K562 (cell line): Measurements from ENCODE around the gene TMEM222. TPM values are rescaled to one million over a fixed set of nuclear protein-coding genes. Genes with fewer than 3 reads are reported as not detected.

Source experiments
- BRF1 ChIP-seq: IDR thresholded peaks from 3 replicates; pipeline ENCODE4 v1.6.1; 2011; ENCODE audit warnings: borderline replicate concordance, mild to moderate bottlenecking; ENCODE audit not compliant: insufficient read length; ENCODE audit errors: extremely low read depth
- E2F6 ChIP-seq, 2 experiments: IDR thresholded peaks; 2 replicates each; pipeline ENCODE4 v1.6.1; 2011; ENCODE audit warnings: borderline replicate concordance in 1 of 2, control low read depth in 1 of 2, low read depth in 1 of 2, low read length in 1 of 2, mild to moderate bottlenecking in 1 of 2, mixed read lengths in 1 of 2, moderate library complexity in 1 of 2; ENCODE audit not compliant: insufficient read depth in 1 of 2, insufficient read length in 1 of 2, poor library complexity in 1 of 2, severe bottlenecking in 1 of 2; ENCODE audit errors: extremely low read depth in 1 of 2
- EP300 ChIP-seq: IDR thresholded peaks from 2 replicates; pipeline ENCODE4 v1.6.1; 2012; ENCODE audit warnings: low read length, improper control_type of control experiment
- ETS2 ChIP-seq: IDR thresholded peaks from 2 replicates; pipeline ENCODE4 v1.6.1; 2016; ENCODE audit warnings: borderline replicate concordance, missing genetic modification characterization, mild to moderate bottlenecking, moderate library complexity, missing compliant biosample characterization; ENCODE audit not compliant: poor library complexity, severe bottlenecking
- FOSL1 ChIP-seq: fragments of 200-800 bp; sonication (Bioruptor generic); conservative IDR thresholded peaks from 2 replicates; pipeline ENCODE4 v1.6.1; 2016; ENCODE audit warnings: missing genetic modification characterization, missing compliant biosample characterization
- MIER1 ChIP-seq: fragments of 450-650 bp; IDR thresholded peaks from 2 replicates; pipeline ENCODE4 v1.6.1; 2016; ENCODE audit warnings: antibody characterized with exemption, mild to moderate bottlenecking, low read depth
- MLLT1 ChIP-seq, 2 experiments: fragments of 450-650 bp; IDR thresholded peaks; 2 replicates each; pipeline ENCODE4 v1.6.1; 2016
- NFIC ChIP-seq: fragments of 450-650 bp; IDR thresholded peaks from 2 replicates; pipeline ENCODE4 v1.6.1; 2017; ENCODE audit warnings: mild to moderate bottlenecking, inconsistent platforms
- NR1H2 ChIP-seq: sonication (generic); formaldehyde crosslinking; IDR thresholded peaks from 2 replicates; pipeline ENCODE4 v1.4.0; 2020; ENCODE audit warnings: mild to moderate bottlenecking, missing genetic modification reagents
- NR2C1 ChIP-seq, 2 experiments: fragments of 450-650 bp; IDR thresholded peaks; 2 replicates each; pipeline ENCODE4 v1.6.1; 2017; ENCODE audit warnings: mild to moderate bottlenecking in 2 of 2, antibody characterized with exemption in 1 of 2, inconsistent platforms in 1 of 2, missing compliant biosample characterization in 1 of 2, missing genetic modification characterization in 1 of 2
- POLR2G ChIP-seq: fragments of 200-400 bp; formaldehyde crosslinking; IDR thresholded peaks from 2 replicates; pipeline ENCODE4 v1.6.1; 2017; ENCODE audit warnings: low read depth, mild to moderate bottlenecking, antibody characterized with exemption, low read length, moderate library complexity
- SMARCB1 ChIP-seq: IDR thresholded peaks from 2 replicates; pipeline ENCODE4 v1.6.1; 2011; ENCODE audit warnings: improper control_type of control experiment, low read depth; ENCODE audit not compliant: insufficient read length
- ZC3H4 ChIP-seq: sonication (generic); formaldehyde crosslinking; IDR thresholded peaks from 2 replicates; pipeline ENCODE4 v1.9.0; 2021; ENCODE audit warnings: missing genetic modification reagents, borderline replicate concordance
- ZNF121 ChIP-seq: sonication (generic); formaldehyde crosslinking; conservative IDR thresholded peaks from 2 replicates; pipeline ENCODE4 v1.8.0; 2022; ENCODE audit warnings: missing genetic modification reagents
- ZNF518B ChIP-seq: fragments of 250-450 bp; sonication (Bioruptor Pico); IDR thresholded peaks from 2 replicates; pipeline ENCODE4 v1.5.0; 2021; ENCODE audit warnings: mild to moderate bottlenecking, moderate library complexity
- polyA plus RNA-seq, 8 experiments: library from polyadenylated mRNA; depleted of rRNA in 4 of 8; stranded (reverse) in 5 of 8; unstranded in 3 of 8; fragments of >200 nt; fragmentation: Nextera tagmentation in 2 of 8; fragmentation: Illumina TruSeq in 1 of 8; extraction: Ambion mirVana in 2 of 8; extraction: Trizol in 1 of 8; gene quantifications; 2 replicates each; pipeline versions ENCODE4 v1.2.1 to v1.2.3, GENCODE V29; 2011 to 2014; ENCODE audit warnings: inconsistent platforms in 1 of 8, missing spikeins in 1 of 8
- total RNA-seq, 7 experiments: library from RNA; depleted of rRNA in 6 of 7; stranded (reverse); fragments of >200 nt in 6 of 7; fragmentation: Illumina TruSeq in 2 of 7; extraction: Trizol in 2 of 7; gene quantifications; 2 replicates each; pipeline versions ENCODE4 v1.2.1 to v1.2.3, GENCODE V29; 2011 to 2021; ENCODE audit warnings: low replicate concordance in 1 of 7
- TF ChIP-seq, protein P1 (sequence below): sonication (generic); formaldehyde crosslinking; IDR thresholded peaks from 2 replicates; pipeline ENCODE4 v1.8.0; 2022; ENCODE audit warnings: missing genetic modification reagents, mild to moderate bottlenecking, borderline replicate concordance
- TF ChIP-seq, protein P2 (sequence below): fragments of 450-650 bp; IDR thresholded peaks from 2 replicates; pipeline ENCODE4 v1.6.1; 2017; ENCODE audit warnings: mild to moderate bottlenecking, moderate library complexity

Gene TMEM222
- total and polyA plus RNA-seq, 9 of the 15 experiments (the other 6 are each of a cell fraction or from before 2014, with no cell fraction given) = 6.9 to 48.0 (median 32.8) TPM

GRCh38 chr1:27342778-27343638 is 21.0 kb downstream of the TMEM222 start (continued):
- TF ChIP-seq MLLT1 (IDR thresholded peaks at IDR 0.05) = no peak
- peak; percentile 60 to 84 for TF ChIP-seq E2F6 (IDR thresholded peaks at IDR 0.05; ENCODE audit: borderline replicate concordance in 1 of 2, extremely low read depth in 1 of 2, insufficient read depth in 1 of 2, insufficient read length in 1 of 2, low read depth in 1 of 2, low read length in 1 of 2, poor library complexity in 1 of 2, severe bottlenecking in 1 of 2)
- no peak for TF ChIP-seq ZC3H4 (CRISPR knock-in tag)
- no peak; the same call in 1 of the 2 replicates for TF ChIP-seq NR1H2
- no peak; the same call in 1 of the 2 replicates for TF ChIP-seq NR2C1 (IDR thresholded peaks at IDR 0.05)
- no peak for TF ChIP-seq NR2C1 (tag; IDR thresholded peaks at IDR 0.05)
- no peak for TF ChIP-seq MIER1
- TF ChIP-seq BRF1 = no peak
- no peak for TF ChIP-seq SMARCB1
- TF ChIP-seq FOSL1 (tag) = 0 out of 2 replicates have a peak, but pooled peaks have one; percentile 33
- peak; percentile 35; the same call in 1 of the 2 replicates for TF ChIP-seq POLR2G
- TF ChIP-seq ETS2 = no peak
- TF ChIP-seq, protein P1, sequence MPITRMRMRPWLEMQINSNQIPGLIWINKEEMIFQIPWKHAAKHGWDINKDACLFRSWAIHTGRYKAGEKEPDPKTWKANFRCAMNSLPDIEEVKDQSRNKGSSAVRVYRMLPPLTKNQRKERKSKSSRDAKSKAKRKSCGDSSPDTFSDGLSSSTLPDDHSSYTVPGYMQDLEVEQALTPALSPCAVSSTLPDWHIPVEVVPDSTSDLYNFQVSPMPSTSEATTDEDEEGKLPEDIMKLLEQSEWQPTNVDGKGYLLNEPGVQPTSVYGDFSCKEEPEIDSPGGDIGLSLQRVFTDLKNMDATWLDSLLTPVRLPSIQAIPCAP (CRISPR knock-in tag) = no peak
- no peak for TF ChIP-seq ZNF518B (CRISPR knock-in tag)
- no peak for TF ChIP-seq NFIC
- no peak for TF ChIP-seq ZNF121 (CRISPR knock-in tag)
- no peak for TF ChIP-seq EP300
- TF ChIP-seq, protein P2, sequence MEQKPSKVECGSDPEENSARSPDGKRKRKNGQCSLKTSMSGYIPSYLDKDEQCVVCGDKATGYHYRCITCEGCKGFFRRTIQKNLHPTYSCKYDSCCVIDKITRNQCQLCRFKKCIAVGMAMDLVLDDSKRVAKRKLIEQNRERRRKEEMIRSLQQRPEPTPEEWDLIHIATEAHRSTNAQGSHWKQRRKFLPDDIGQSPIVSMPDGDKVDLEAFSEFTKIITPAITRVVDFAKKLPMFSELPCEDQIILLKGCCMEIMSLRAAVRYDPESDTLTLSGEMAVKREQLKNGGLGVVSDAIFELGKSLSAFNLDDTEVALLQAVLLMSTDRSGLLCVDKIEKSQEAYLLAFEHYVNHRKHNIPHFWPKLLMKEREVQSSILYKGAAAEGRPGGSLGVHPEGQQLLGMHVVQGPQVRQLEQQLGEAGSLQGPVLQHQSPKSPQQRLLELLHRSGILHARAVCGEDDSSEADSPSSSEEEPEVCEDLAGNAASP = no peak
